HEK293 (cell line): ENCODE results near the gene CMIP.

Source experiments
- CTCF ChIP-seq: fragments of 450-650 bp; formaldehyde crosslinking; IDR thresholded peaks from 2 replicates; pipeline ENCODE4 v1.5.1; 2016; ENCODE audit warnings: missing biosample characterization, missing genetic modification characterization
- GLI4 ChIP-seq: fragments of 450-650 bp; formaldehyde crosslinking; IDR thresholded peaks from 2 replicates; pipeline ENCODE4 v1.5.1; 2016; ENCODE audit warnings: missing biosample characterization, missing genetic modification characterization
- PATZ1 ChIP-seq: fragments of 450-650 bp; formaldehyde crosslinking; IDR thresholded peaks from 2 replicates; pipeline ENCODE4 v1.5.1; 2016; ENCODE audit warnings: missing biosample characterization, missing genetic modification characterization
- PRDM10 ChIP-seq: fragments of 450-650 bp; formaldehyde crosslinking; IDR thresholded peaks from 2 replicates; pipeline ENCODE4 v1.5.1; 2016; ENCODE audit warnings: missing biosample characterization, missing genetic modification characterization
- TCF7L2 ChIP-seq: IDR thresholded peaks from 2 replicates; pipeline ENCODE4 v1.6.1; 2011; ENCODE audit warnings: low read depth, mild to moderate bottlenecking, inconsistent platforms, low read length, moderate library complexity, borderline replicate concordance
- TSHZ1 ChIP-seq: fragments of 450-650 bp; formaldehyde crosslinking; IDR thresholded peaks from 2 replicates; pipeline ENCODE4 v1.5.1; 2016; ENCODE audit warnings: missing biosample characterization, missing genetic modification characterization, borderline replicate concordance
- ZBTB20 ChIP-seq: fragments of 450-650 bp; formaldehyde crosslinking; IDR thresholded peaks from 2 replicates; pipeline ENCODE4 v1.5.1; 2016; ENCODE audit warnings: missing biosample characterization, missing genetic modification characterization
- ZNF121 ChIP-seq: fragments of 450-650 bp; formaldehyde crosslinking; IDR thresholded peaks from 2 replicates; pipeline ENCODE4 v1.5.1; 2016; ENCODE audit warnings: missing biosample characterization, missing genetic modification characterization
- ZNF202 ChIP-seq: fragments of 450-650 bp; formaldehyde crosslinking; IDR thresholded peaks from 2 replicates; pipeline ENCODE4 v1.5.1; 2016; ENCODE audit warnings: missing biosample characterization, missing genetic modification characterization, borderline replicate concordance
- ZNF501 ChIP-seq: fragments of 450-650 bp; formaldehyde crosslinking; IDR thresholded peaks from 2 replicates; pipeline ENCODE4 v1.5.1; 2016; ENCODE audit warnings: missing biosample characterization, missing genetic modification characterization
- ZNF510 ChIP-seq: fragments of 450-650 bp; formaldehyde crosslinking; IDR thresholded peaks from 2 replicates; pipeline ENCODE4 v1.5.1; 2018; ENCODE audit warnings: mild to moderate bottlenecking, missing genetic modification characterization, missing biosample characterization; ENCODE audit not compliant: insufficient replicate concordance
- ZNF629 ChIP-seq: fragments of 450-650 bp; formaldehyde crosslinking; IDR thresholded peaks from 2 replicates; pipeline ENCODE4 v1.5.1; 2017; ENCODE audit warnings: missing biosample characterization, missing genetic modification characterization

GRCh38 chr16:81615833-81616232, 171.2 kb downstream of the CMIP start:
- TF ChIP-seq CTCF (tag by site-specific recombination) (no peak), ZNF629 (no peak), TCF7L2 (no peak), PATZ1 (tag by site-specific recombination) (no peak), ZNF510 (no peak), GLI4 (tag by site-specific recombination) (no peak), TSHZ1 (tag by site-specific recombination) (no peak), ZNF202 (tag by site-specific recombination) (no peak), ZNF121 (no peak), ZNF501 (tag by site-specific recombination) (no peak), ZBTB20 (tag by site-specific recombination) (no peak), PRDM10 (tag by site-specific recombination) (no peak)
